HEK293 (cell line): ENCODE results near the gene IGSF10.

Experiments used
- CTCF ChIA-PET: fragments of 350-600 bp; formaldehyde crosslinking; extraction: SDS; loops from one replicate; lab custom pipeline; 2021; ENCODE audit warnings: antibody characterized with exemption; lab: Yijun Ruan, JAX
- POLR2A ChIA-PET: fragments of 300-600 bp; formaldehyde crosslinking; extraction: SDS; loops from one replicate; lab custom pipeline; 2020; ENCODE audit warnings: antibody characterized with exemption, inconsistent platforms; lab: Yijun Ruan, JAX
- H3K27ac ChIP-seq: fragments of 200-500 bp; sonication (Bioruptor generic); 2 replicates; pipeline ENCODE4 v1.5.1; 2014; ENCODE audit warnings: low read depth, low read length, control low read depth, inconsistent platforms; ENCODE audit errors: extremely low read depth
- H3K36me3 ChIP-seq, 2 experiments: fragments of 200-500 bp in 1 of 2; sonication (Bioruptor generic) in 1 of 2; 1 replicate in 1 of 2; 2 replicates in 1 of 2; pipeline ENCODE4 v1.5.1; 2014 to 2017; ENCODE audit warnings: inconsistent platforms in 2 of 2, low read length in 2 of 2; ENCODE audit not compliant: control insufficient read depth in 2 of 2, insufficient read depth in 1 of 2
- H3K4me1 ChIP-seq: fragments of 200-500 bp; sonication (Bioruptor generic); 2 replicates; pipeline ENCODE4 v1.5.1; 2014; ENCODE audit warnings: mild to moderate bottlenecking, low read length, inconsistent platforms; ENCODE audit not compliant: control insufficient read depth, insufficient read depth
- H3K4me3 ChIP-seq: 2 replicates; pipeline ENCODE4 v1.5.1; 2011; ENCODE audit warnings: low read depth, mild to moderate bottlenecking, control low read depth, low read length, moderate library complexity
- H3K9me3 ChIP-seq: fragments of 200-500 bp; sonication (Bioruptor generic); 2 replicates; pipeline ENCODE4 v1.5.1; 2014; ENCODE audit warnings: low read depth, low read length, inconsistent platforms; ENCODE audit not compliant: control insufficient read depth, insufficient read depth
- HOXC10 ChIP-seq: sonication (generic); formaldehyde crosslinking; IDR thresholded peaks from 2 replicates; pipeline ENCODE4 v1.8.1; 2023; ENCODE audit warnings: mild to moderate bottlenecking, missing genetic modification reagents
- SP7 ChIP-seq: fragments of 450-650 bp; formaldehyde crosslinking; IDR thresholded peaks from 2 replicates; pipeline ENCODE4 v1.5.1; 2016; ENCODE audit warnings: missing biosample characterization, missing genetic modification characterization
- WT1 ChIP-seq: fragments of 450-650 bp; formaldehyde crosslinking; IDR thresholded peaks from 2 replicates; pipeline ENCODE4 v1.5.1; 2016; ENCODE audit warnings: missing biosample characterization, missing genetic modification characterization
- ZBTB20 ChIP-seq: fragments of 450-650 bp; formaldehyde crosslinking; IDR thresholded peaks from 2 replicates; pipeline ENCODE4 v1.5.1; 2016; ENCODE audit warnings: missing biosample characterization, missing genetic modification characterization
- ZBTB8A ChIP-seq: fragments of 450-650 bp; formaldehyde crosslinking; IDR thresholded peaks from 2 replicates; pipeline ENCODE4 v1.5.1; 2016; ENCODE audit warnings: missing biosample characterization, missing genetic modification characterization
- ZNF10 ChIP-seq: fragments of 450-650 bp; formaldehyde crosslinking; IDR thresholded peaks from 2 replicates; pipeline ENCODE4 v1.5.1; 2017; ENCODE audit warnings: missing biosample characterization, missing genetic modification characterization
- ZNF175 ChIP-seq: fragments of 450-650 bp; formaldehyde crosslinking; IDR thresholded peaks from 2 replicates; pipeline ENCODE4 v1.5.1; 2016; ENCODE audit warnings: missing biosample characterization, missing genetic modification characterization
- ZNF324 ChIP-seq: fragments of 450-650 bp; formaldehyde crosslinking; IDR thresholded peaks from 2 replicates; pipeline ENCODE4 v1.5.1; 2016; ENCODE audit warnings: missing biosample characterization, missing genetic modification characterization
- ZNF37A ChIP-seq: fragments of 450-650 bp; IDR thresholded peaks from 2 replicates; pipeline ENCODE4 v1.5.1; 2018; ENCODE audit warnings: missing biosample characterization, missing genetic modification characterization
- ZNF501 ChIP-seq: fragments of 450-650 bp; formaldehyde crosslinking; IDR thresholded peaks from 2 replicates; pipeline ENCODE4 v1.5.1; 2016; ENCODE audit warnings: missing biosample characterization, missing genetic modification characterization
- ZNF548 ChIP-seq: fragments of 450-650 bp; formaldehyde crosslinking; IDR thresholded peaks from 2 replicates; pipeline ENCODE4 v1.5.1; 2016; ENCODE audit warnings: missing biosample characterization, missing genetic modification characterization
- ZNF600 ChIP-seq: fragments of 450-650 bp; formaldehyde crosslinking; IDR thresholded peaks from 2 replicates; pipeline ENCODE4 v1.5.1; 2016; ENCODE audit warnings: missing biosample characterization, missing genetic modification characterization
- ZNF626 ChIP-seq: fragments of 450-650 bp; sonication (Bioruptor Pico); formaldehyde crosslinking; IDR thresholded peaks from 2 replicates; pipeline ENCODE4 v1.5.1; 2018; ENCODE audit warnings: missing biosample characterization, missing genetic modification characterization, inconsistent platforms
- ZNF747 ChIP-seq: fragments of 450-650 bp; formaldehyde crosslinking; IDR thresholded peaks from 2 replicates; pipeline ENCODE4 v1.5.1; 2016; ENCODE audit warnings: missing biosample characterization, missing genetic modification characterization
- ZNF830 ChIP-seq: fragments of 450-650 bp; IDR thresholded peaks from 2 replicates; pipeline ENCODE4 v1.5.0; 2018; ENCODE audit warnings: missing biosample characterization, missing genetic modification characterization, low read depth, mild to moderate bottlenecking, moderate library complexity
- ZSCAN16 ChIP-seq: fragments of 450-650 bp; formaldehyde crosslinking; IDR thresholded peaks from 2 replicates; pipeline ENCODE4 v1.5.1; 2016; ENCODE audit warnings: missing biosample characterization, missing genetic modification characterization
- TF ChIP-seq, protein P1 (sequence below): fragments of 450-650 bp; formaldehyde crosslinking; IDR thresholded peaks from 2 replicates; pipeline ENCODE4 v1.5.1; 2016; ENCODE audit warnings: missing biosample characterization, missing genetic modification characterization
- TF ChIP-seq, protein P2 (sequence below): fragments of 450-650 bp; formaldehyde crosslinking; IDR thresholded peaks from 2 replicates; pipeline ENCODE4 v1.5.1; 2016; ENCODE audit warnings: missing biosample characterization, missing genetic modification characterization, low read depth
- TF ChIP-seq, protein P3 (sequence below): fragments of 450-650 bp; IDR thresholded peaks from 2 replicates; pipeline ENCODE4 v1.5.1; 2018; ENCODE audit warnings: missing biosample characterization, missing genetic modification characterization
- TF ChIP-seq, protein P4 (sequence below): fragments of 450-650 bp; formaldehyde crosslinking; IDR thresholded peaks from 2 replicates; pipeline ENCODE4 v1.5.1; 2016; ENCODE audit warnings: missing biosample characterization, missing genetic modification characterization

The IGSF10 gene

DNA sequence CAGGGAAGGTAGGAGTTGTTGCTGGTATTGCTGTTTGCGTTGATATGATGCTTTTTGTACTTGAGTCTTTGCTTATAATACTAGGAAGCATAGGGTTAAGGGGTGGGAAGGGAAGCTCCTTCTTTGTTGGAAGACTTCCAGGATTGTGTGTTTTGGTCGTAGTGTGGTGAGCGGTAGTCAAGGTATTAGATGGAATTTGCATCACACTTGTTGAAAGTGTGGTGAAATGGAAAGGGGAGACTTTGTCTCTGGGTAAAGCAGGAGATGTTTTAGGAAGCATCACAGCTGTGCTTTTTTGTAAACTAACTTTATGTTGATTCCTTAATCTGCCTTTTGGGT is 14.9 kb downstream of the IGSF10 start:
- ChIA-PET POLR2A (no interaction called here), CTCF (interaction anchor here (1.4 kb wide), 1 partner anchor 394 kb away, joined by 3 read pairs; no protein-coding TSS in a partner anchor)
- TF ChIP-seq ZNF600 (tag by site-specific recombination) (no peak), ZNF175 (tag by site-specific recombination) (no peak), ZNF501 (tag by site-specific recombination) (no peak), ZNF324 (tag by site-specific recombination) (no peak)
- no peaks in the 10 kb centered on the region for H3K4me1 ChIP-seq
- H3K27ac ChIP-seq = no peak overlapping the region
- H3K9me3 ChIP-seq = no peaks in the 10 kb centered on the region
- H3K36me3 ChIP-seq = no peaks in the 10 kb centered on the region
- H3K4me3 ChIP-seq = no peak overlapping the region

DNA sequence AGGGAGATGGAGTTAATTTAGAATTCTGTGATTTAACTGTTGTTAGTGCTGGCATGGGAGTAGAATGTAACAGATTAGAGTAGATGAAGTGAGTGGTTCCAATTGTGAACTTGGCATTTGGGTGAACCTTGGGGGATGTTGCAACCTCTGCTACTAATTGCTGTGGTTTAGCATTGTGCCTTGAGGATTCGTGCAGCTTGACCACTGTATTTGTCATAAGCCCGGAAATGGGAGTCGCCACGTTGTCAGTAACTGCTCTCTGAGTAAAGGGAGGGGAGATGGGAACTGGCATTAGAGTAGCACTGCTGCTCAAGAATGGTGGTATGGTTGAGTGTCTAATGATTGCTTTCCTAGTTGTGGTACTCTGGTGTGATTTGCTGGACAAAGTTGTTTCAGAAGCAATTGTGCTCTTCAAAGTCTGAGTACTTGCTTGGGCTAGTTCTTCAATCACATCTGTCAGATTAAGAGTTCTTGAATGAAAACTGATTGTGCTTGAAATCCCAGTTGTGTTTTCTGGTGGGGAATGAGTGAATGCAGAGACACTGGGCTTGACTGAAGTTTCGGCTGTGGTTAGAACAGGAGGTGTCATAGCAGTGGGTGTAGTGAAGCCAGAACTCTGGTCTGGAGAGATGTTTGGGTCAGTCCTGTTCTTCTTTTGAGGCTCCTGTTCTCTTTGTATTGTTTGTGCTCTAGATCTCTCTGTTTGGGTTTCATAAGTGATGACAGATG is 15.4 kb downstream of the IGSF10 start:
- ChIA-PET CTCF (interaction anchor here (1.4 kb wide), 1 partner anchor 394 kb away, joined by 3 read pairs; no protein-coding TSS in a partner anchor), POLR2A (no interaction called here)
- Histone ChIP-seq H3K4me3 (no peak overlapping the region), H3K9me3 (no peaks in the 10 kb centered on the region), H3K36me3 (no peaks in the 10 kb centered on the region), H3K4me1 (no peaks in the 10 kb centered on the region), H3K27ac (no peak overlapping the region)
- TF ChIP-seq ZBTB8A (tag by site-specific recombination) = no peak
- no peak for TF ChIP-seq WT1
- TF ChIP-seq ZNF830 (tag by site-specific recombination) = no peak

DNA sequence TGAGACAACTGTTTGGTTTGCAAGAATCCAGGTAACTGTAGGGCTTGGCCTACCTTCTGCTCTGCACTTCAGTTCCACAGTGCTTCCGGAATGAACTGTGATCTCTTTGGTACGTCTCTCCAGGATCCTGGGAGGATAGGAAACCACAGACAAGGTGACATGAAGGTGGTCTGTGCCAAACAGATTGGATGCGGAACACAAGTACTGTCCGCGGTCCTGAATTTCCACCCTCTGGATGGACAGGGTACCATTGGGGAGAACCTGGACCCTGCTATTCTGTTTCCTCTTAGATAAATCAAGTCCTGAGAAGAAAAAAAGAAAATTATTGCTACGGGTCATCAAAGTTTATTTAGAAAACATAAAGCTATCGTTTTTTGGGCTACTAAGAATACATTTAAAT is 17.3 kb downstream of the IGSF10 start:
- ChIA-PET CTCF (no interaction called here), POLR2A (no interaction called here)
- H3K9me3 ChIP-seq = no peaks in the 10 kb centered on the region
- H3K4me3 ChIP-seq = no peak overlapping the region
- TF ChIP-seq HOXC10 (CRISPR knock-in tag) = no peak
- TF ChIP-seq, protein P1, sequence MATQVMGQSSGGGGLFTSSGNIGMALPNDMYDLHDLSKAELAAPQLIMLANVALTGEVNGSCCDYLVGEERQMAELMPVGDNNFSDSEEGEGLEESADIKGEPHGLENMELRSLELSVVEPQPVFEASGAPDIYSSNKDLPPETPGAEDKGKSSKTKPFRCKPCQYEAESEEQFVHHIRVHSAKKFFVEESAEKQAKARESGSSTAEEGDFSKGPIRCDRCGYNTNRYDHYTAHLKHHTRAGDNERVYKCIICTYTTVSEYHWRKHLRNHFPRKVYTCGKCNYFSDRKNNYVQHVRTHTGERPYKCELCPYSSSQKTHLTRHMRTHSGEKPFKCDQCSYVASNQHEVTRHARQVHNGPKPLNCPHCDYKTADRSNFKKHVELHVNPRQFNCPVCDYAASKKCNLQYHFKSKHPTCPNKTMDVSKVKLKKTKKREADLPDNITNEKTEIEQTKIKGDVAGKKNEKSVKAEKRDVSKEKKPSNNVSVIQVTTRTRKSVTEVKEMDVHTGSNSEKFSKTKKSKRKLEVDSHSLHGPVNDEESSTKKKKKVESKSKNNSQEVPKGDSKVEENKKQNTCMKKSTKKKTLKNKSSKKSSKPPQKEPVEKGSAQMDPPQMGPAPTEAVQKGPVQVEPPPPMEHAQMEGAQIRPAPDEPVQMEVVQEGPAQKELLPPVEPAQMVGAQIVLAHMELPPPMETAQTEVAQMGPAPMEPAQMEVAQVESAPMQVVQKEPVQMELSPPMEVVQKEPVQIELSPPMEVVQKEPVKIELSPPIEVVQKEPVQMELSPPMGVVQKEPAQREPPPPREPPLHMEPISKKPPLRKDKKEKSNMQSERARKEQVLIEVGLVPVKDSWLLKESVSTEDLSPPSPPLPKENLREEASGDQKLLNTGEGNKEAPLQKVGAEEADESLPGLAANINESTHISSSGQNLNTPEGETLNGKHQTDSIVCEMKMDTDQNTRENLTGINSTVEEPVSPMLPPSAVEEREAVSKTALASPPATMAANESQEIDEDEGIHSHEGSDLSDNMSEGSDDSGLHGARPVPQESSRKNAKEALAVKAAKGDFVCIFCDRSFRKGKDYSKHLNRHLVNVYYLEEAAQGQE (tag by site-specific recombination) = peak; percentile 89
- TF ChIP-seq, protein P2, sequence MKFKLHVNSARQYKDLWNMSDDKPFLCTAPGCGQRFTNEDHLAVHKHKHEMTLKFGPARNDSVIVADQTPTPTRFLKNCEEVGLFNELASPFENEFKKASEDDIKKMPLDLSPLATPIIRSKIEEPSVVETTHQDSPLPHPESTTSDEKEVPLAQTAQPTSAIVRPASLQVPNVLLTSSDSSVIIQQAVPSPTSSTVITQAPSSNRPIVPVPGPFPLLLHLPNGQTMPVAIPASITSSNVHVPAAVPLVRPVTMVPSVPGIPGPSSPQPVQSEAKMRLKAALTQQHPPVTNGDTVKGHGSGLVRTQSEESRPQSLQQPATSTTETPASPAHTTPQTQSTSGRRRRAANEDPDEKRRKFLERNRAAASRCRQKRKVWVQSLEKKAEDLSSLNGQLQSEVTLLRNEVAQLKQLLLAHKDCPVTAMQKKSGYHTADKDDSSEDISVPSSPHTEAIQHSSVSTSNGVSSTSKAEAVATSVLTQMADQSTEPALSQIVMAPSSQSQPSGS (tag by site-specific recombination) = no peak
- TF ChIP-seq ZNF548 (tag by site-specific recombination) = no peak
- TF ChIP-seq, all 188 proteins: peak for 1
- Histone ChIP-seq H3K4me1 (no peaks in the 10 kb centered on the region), H3K36me3 (no peaks in the 10 kb centered on the region), H3K27ac (no peak overlapping the region)

DNA sequence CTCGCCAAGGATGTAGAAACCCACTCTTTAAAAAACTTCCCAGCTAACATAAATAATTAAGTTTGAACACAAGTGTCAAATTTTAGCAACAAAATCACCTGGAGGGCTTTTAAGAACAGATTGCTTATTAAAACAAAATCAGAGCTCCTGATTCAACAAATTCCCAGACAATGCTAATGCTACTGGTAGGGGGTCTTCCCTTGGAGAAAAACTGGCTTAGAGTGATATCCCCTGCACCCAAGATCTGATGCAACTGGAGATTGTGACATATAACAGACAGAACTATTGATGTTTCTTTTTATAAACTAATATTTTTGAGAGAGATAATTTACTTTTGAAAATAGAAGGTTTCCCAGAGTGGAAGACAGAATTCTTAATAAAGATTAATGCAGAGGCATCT is 19.9 kb downstream of the IGSF10 start:
- no peaks in the 10 kb centered on the region for H3K4me1 ChIP-seq
- H3K36me3 ChIP-seq = no peaks in the 10 kb centered on the region
- no peaks in the 10 kb centered on the region for H3K9me3 ChIP-seq
- POLR2A ChIA-PET = no interaction called here
- CTCF ChIA-PET = interaction anchor here (0.5 to 7.1 kb wide), 8 partner anchors 8 to 397 kb away, joined by 3 to 48 read pairs (median 4); no protein-coding TSS in a partner anchor
- no peak for TF ChIP-seq ZNF626 (tag by site-specific recombination)
- no peak for TF ChIP-seq ZNF37A (tag by site-specific recombination)
- no peak for TF ChIP-seq ZBTB20 (tag by site-specific recombination)
- no peak for TF ChIP-seq ZNF10 (tag by site-specific recombination)
- TF ChIP-seq, protein P3, sequence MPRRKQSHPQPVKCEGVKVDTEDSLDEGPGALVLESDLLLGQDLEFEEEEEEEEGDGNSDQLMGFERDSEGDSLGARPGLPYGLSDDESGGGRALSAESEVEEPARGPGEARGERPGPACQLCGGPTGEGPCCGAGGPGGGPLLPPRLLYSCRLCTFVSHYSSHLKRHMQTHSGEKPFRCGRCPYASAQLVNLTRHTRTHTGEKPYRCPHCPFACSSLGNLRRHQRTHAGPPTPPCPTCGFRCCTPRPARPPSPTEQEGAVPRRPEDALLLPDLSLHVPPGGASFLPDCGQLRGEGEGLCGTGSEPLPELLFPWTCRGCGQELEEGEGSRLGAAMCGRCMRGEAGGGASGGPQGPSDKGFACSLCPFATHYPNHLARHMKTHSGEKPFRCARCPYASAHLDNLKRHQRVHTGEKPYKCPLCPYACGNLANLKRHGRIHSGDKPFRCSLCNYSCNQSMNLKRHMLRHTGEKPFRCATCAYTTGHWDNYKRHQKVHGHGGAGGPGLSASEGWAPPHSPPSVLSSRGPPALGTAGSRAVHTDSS (tag by site-specific recombination) = no peak
- TF ChIP-seq, protein P4, sequence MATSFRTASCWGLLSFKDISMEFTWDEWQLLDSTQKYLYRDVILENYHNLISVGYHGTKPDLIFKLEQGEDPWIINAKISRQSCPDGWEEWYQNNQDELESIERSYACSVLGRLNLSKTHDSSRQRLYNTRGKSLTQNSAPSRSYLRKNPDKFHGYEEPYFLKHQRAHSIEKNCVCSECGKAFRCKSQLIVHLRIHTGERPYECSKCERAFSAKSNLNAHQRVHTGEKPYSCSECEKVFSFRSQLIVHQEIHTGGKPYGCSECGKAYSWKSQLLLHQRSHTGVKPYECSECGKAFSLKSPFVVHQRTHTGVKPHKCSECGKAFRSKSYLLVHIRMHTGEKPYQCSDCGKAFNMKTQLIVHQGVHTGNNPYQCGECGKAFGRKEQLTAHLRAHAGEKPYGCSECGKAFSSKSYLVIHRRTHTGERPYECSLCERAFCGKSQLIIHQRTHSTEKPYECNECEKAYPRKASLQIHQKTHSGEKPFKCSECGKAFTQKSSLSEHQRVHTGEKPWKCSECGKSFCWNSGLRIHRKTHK (tag by site-specific recombination) = no peak
- TF ChIP-seq ZNF747 (tag by site-specific recombination) = no peak
- TF ChIP-seq ZSCAN16 (tag by site-specific recombination) = no peak
- no peak for TF ChIP-seq SP7 (tag by site-specific recombination)
- no peak overlapping the region for H3K27ac ChIP-seq
- no peak overlapping the region for H3K4me3 ChIP-seq
